DND-41 (cell line): ENCODE data around the gene EHMT1.

Experiments
- ATAC-seq: fragments of 200-7000 bp; cut with Tn5 transposase; 3 replicates; pipeline ENCODE4 v1.9.1; 2021; ENCODE audit warnings: low read depth; ENCODE audit not compliant: insufficient read depth
- DNase-seq: peaks from one replicate; pipeline ENCODE4 v3.0.0-alpha.2; 2020
- H2AFZ ChIP-seq: 2 replicates; pipeline ENCODE4 v1.6.0; 2012; ENCODE audit warnings: low read depth, low read length
- H3K27ac ChIP-seq: 2 replicates; pipeline ENCODE4 v1.5.1; 2012; ENCODE audit warnings: low read length, inconsistent platforms
- H3K27me3 ChIP-seq: fragments of 200-600 bp; sonication (generic); 2 replicates; pipeline ENCODE4 v1.6.0; 2012; ENCODE audit warnings: low read length, mild to moderate bottlenecking, inconsistent platforms; ENCODE audit not compliant: insufficient read depth, poor library complexity
- H3K36me3 ChIP-seq: 2 replicates; pipeline ENCODE4 v1.5.1; 2012; ENCODE audit warnings: low read length, inconsistent platforms; ENCODE audit not compliant: insufficient read depth
- H3K4me1 ChIP-seq: 2 replicates; pipeline ENCODE4 v1.5.1; 2012; ENCODE audit warnings: mild to moderate bottlenecking, low read length; ENCODE audit not compliant: insufficient read depth
- H3K4me2 ChIP-seq: 2 replicates; pipeline ENCODE4 v1.6.0; 2012; ENCODE audit warnings: mild to moderate bottlenecking, moderate library complexity, low read length, inconsistent platforms; ENCODE audit not compliant: insufficient read depth
- H3K4me3 ChIP-seq, 2 experiments: fragments of 200-600 bp in 1 of 2; shearing (Covaris generic) in 1 of 2; 2 replicates each; pipeline ENCODE4 v1.5.1; 2012 to 2016; ENCODE audit warnings: inconsistent platforms in 2 of 2, low read length in 2 of 2, mild to moderate bottlenecking in 2 of 2, low read depth in 1 of 2, moderate library complexity in 1 of 2
- H3K79me2 ChIP-seq: 2 replicates; pipeline ENCODE4 v1.6.0; 2012; ENCODE audit warnings: low read length, inconsistent platforms; ENCODE audit not compliant: insufficient read depth
- H3K9ac ChIP-seq: 2 replicates; pipeline ENCODE4 v1.6.0; 2012; ENCODE audit warnings: low read depth, mild to moderate bottlenecking, inconsistent platforms, low read length, moderate library complexity
- H3K9me3 ChIP-seq: 2 replicates; pipeline ENCODE4 v1.5.1; 2012; ENCODE audit warnings: low read length, moderate library complexity, mild to moderate bottlenecking, inconsistent platforms; ENCODE audit not compliant: insufficient read depth, severe bottlenecking
- H4K20me1 ChIP-seq: 2 replicates; pipeline ENCODE4 v1.6.0; 2012; ENCODE audit warnings: low read length; ENCODE audit not compliant: insufficient read depth
- CTCF ChIP-seq: IDR thresholded peaks from 2 replicates; pipeline ENCODE4 v1.5.1; 2012; ENCODE audit warnings: borderline replicate concordance, low read length, moderate library complexity, mild to moderate bottlenecking; ENCODE audit not compliant: poor library complexity, severe bottlenecking; ENCODE audit errors: extremely low read depth
- EZH2 ChIP-seq: IDR thresholded peaks from 3 replicates; pipeline ENCODE4 v1.6.1; 2012; ENCODE audit warnings: borderline replicate concordance, low read depth, mild to moderate bottlenecking, moderate library complexity, low read length, inconsistent platforms; ENCODE audit not compliant: severe bottlenecking

Gene EHMT1

GRCh38 chr9:137785704-137786161, 166.9 kb downstream of the EHMT1 start:
- Histone ChIP-seq H3K27me3 (no peaks in the 10 kb centered on the region), H3K36me3 (peaks cover 76% of the 10 kb centered on the region), H3K4me2 (no peak overlapping the region), H3K4me1 (no peaks in the 10 kb centered on the region), H2AFZ (no peak overlapping the region), H3K27ac (no peak overlapping the region), H4K20me1 (peaks cover 6% of the 10 kb centered on the region; the same call in 1 of the 2 replicates), H3K9me3 (no peaks in the 10 kb centered on the region), H3K9ac (no peak overlapping the region), H3K4me3 (no peak overlapping the region), H3K79me2 (0 out of 2 replicates have a peak, but pooled peaks cover 2% of the 10 kb centered on the region)
- TF ChIP-seq EZH2 (no peak), CTCF (no peak)
- DNase-seq = no peak
- ATAC-seq = no peak

GRCh38 chr9:137786511-137786920, 167.7 kb downstream of the EHMT1 start:
- no peaks in the 10 kb centered on the region for H3K4me1 ChIP-seq
- H3K36me3 ChIP-seq = peaks cover 76% of the 10 kb centered on the region
- TF ChIP-seq CTCF (no peak), EZH2 (no peak)
- no peak for ATAC-seq
- H2AFZ ChIP-seq = no peak overlapping the region
- H3K79me2 ChIP-seq = 0 out of 2 replicates have a peak, but pooled peaks cover 2% of the 10 kb centered on the region
- H3K9me3 ChIP-seq = no peaks in the 10 kb centered on the region
- no peak overlapping the region for H3K4me3 ChIP-seq
- no peak for DNase-seq
- H3K27ac ChIP-seq = no peak overlapping the region
- H3K4me2 ChIP-seq = no peak overlapping the region
- no peak overlapping the region for H3K9ac ChIP-seq
- H3K27me3 ChIP-seq = no peaks in the 10 kb centered on the region
- peaks cover 6% of the 10 kb centered on the region; the same call in 1 of the 2 replicates for H4K20me1 ChIP-seq

- Histone ChIP-seq H2AFZ (no peak overlapping the region), H3K9ac (no peak overlapping the region), H3K4me2 (no peak overlapping the region), H3K27me3 (no peaks in the 10 kb centered on the region), H3K4me3 (no peak overlapping the region), H3K9me3 (no peaks in the 10 kb centered on the region), H3K36me3 (peaks cover 69% of the 10 kb centered on the region), H3K4me1 (no peaks in the 10 kb centered on the region), H3K27ac (no peak overlapping the region), H4K20me1 (peaks cover 6% of the 10 kb centered on the region; the same call in 1 of the 2 replicates), H3K79me2 (0 out of 2 replicates have a peak, but pooled peaks cover 2% of the 10 kb centered on the region)
- TF ChIP-seq CTCF (no peak), EZH2 (no peak)
- no peak for ATAC-seq
- DNase-seq = no peak
These were observed 168.6 kb downstream of the EHMT1 start for GRCh38 chr9:137787381-137787780.
